CD4-positive, CD25-positive, alpha-beta regulatory T cell (primary cell): ENCODE data around the gene BSG. TPM values are rescaled to one million over a fixed set of nuclear protein-coding genes. Genes with fewer than 3 reads are reported as not detected.
"Not testable (repeated sequence)": the region's sequence is repeated elsewhere in the genome, so short reads cannot be mapped to it uniquely, and the experiment has no call there.

Source experiments
- ATAC-seq, 2 donors: fragments of 150-1000 bp; cut with Tn5 transposase; one replicate each; pipeline ENCODE4 v1.10.0; 2021; ENCODE audit warnings: low read depth in 2 of 2, moderate number of reproducible peaks in 2 of 2, moderate library complexity in 1 of 2
- DNase-seq, 3 donors: peaks; one replicate each; pipeline versions ENCODE4 v3.0.0 to v3.0.0-alpha.2; 2012 to 2022; ENCODE audit warnings: mixed read lengths in 1 of 3
- H3K27ac ChIP-seq: one replicate; pipeline ENCODE4 v1.7.0; 2013; ENCODE audit warnings: mild to moderate bottlenecking, low read length; ENCODE audit not compliant: insufficient read depth, poor library complexity, severe bottlenecking
- H3K27me3 ChIP-seq: one replicate; pipeline ENCODE4 v1.7.0; 2013; ENCODE audit warnings: low read length; ENCODE audit not compliant: control insufficient read depth, insufficient read depth
- H3K36me3 ChIP-seq: one replicate; pipeline ENCODE4 v1.7.0; 2013; ENCODE audit warnings: mild to moderate bottlenecking, low read length, moderate library complexity; ENCODE audit not compliant: control insufficient read depth, insufficient read depth
- H3K4me1 ChIP-seq: 2 replicates; pipeline ENCODE4 v1.7.0; 2013; ENCODE audit warnings: mild to moderate bottlenecking, low read length; ENCODE audit not compliant: insufficient read depth, control insufficient read depth, poor library complexity, severe bottlenecking
- H3K4me3 ChIP-seq: one replicate; pipeline ENCODE4 v1.7.0; 2013; ENCODE audit warnings: low read depth, mild to moderate bottlenecking, low read length, moderate library complexity
- H3K9me3 ChIP-seq, 2 experiments: 1 replicate in 1 of 2; 2 replicates in 1 of 2; pipeline ENCODE4 v1.7.0; 2013; ENCODE audit warnings: low read length in 2 of 2, mild to moderate bottlenecking in 1 of 2, moderate library complexity in 1 of 2; ENCODE audit not compliant: control insufficient read depth in 2 of 2
- H3K27ac Mint-ChIP-seq, 3 donors: one replicate each; pipeline ENCODE4 v1.8.0; 2020 to 2022; ENCODE audit warnings: mild to moderate bottlenecking in 3 of 3, mixed read lengths in 3 of 3, moderate library complexity in 2 of 3
- H3K27me3 Mint-ChIP-seq: one replicate; pipeline ENCODE4 v1.8.0; 2022; ENCODE audit warnings: mild to moderate bottlenecking, mixed read lengths
- H3K36me3 Mint-ChIP-seq: one replicate; pipeline ENCODE4 v1.8.0; 2020; ENCODE audit warnings: mixed read lengths
- H3K4me1 Mint-ChIP-seq, 4 donors: one replicate each; pipeline ENCODE4 v1.8.0; 2020 to 2022; ENCODE audit warnings: mixed read lengths in 4 of 4, mild to moderate bottlenecking in 1 of 4
- H3K4me3 Mint-ChIP-seq, 4 donors: one replicate each; pipeline ENCODE4 v1.8.0; 2020 to 2022; ENCODE audit warnings: mild to moderate bottlenecking in 4 of 4, mixed read lengths in 4 of 4, moderate library complexity in 3 of 4
- H3K9me3 Mint-ChIP-seq, 7 donors: one replicate each; pipeline ENCODE4 v1.8.0; 2020 to 2022; ENCODE audit warnings: mixed read lengths in 7 of 7, mild to moderate bottlenecking in 3 of 7, moderate library complexity in 2 of 7
- polyA plus RNA-seq, 4 donors: library from polyadenylated mRNA; unstranded; fragments of 300-500 nt; fragmentation: Illumina TruSeq; gene quantifications; one replicate each; pipeline ENCODE4 v1.2.3, GENCODE V29; 2021
- total RNA-seq: library from RNA; stranded (reverse); gene quantifications from one replicate; pipeline ENCODE4 v1.2.3, GENCODE V29; 2022

Gene BSG
- total and polyA plus RNA-seq, 5 donors from 2014 or later: 132 to 338 (median 297) TPM

- DNase-seq, H3K9me3 Mint-ChIP-seq, H3K36me3 Mint-ChIP-seq, H3K27ac Mint-ChIP-seq, H3K36me3 ChIP-seq, H3K27me3 ChIP-seq, H3K4me1 ChIP-seq, H3K4me3 ChIP-seq, H3K4me3 Mint-ChIP-seq, H3K27ac ChIP-seq, H3K9me3 ChIP-seq, H3K4me1 Mint-ChIP-seq, H3K27me3 Mint-ChIP-seq: not testable (repeated sequence)
- ATAC-seq: peak; percentile 31 to 42
Observed at GRCh38 chr19:603779-604178, 31.4 kb downstream of the BSG start.

GRCh38 chr19:604355-604754 lies 32.0 kb downstream of the BSG start:
- H3K27me3 Mint-ChIP-seq: no peaks in the 10 kb centered on the region

GRCh38 chr19:605061-605971 lies 32.9 kb downstream of the BSG start:
- peak in 2 of 3 donors; percentile 10 to 38 for DNase-seq

More at GRCh38 chr19:604355-604754, 32.0 kb downstream of the BSG start:
- no peaks in the 10 kb centered on the region for H3K27me3 ChIP-seq
- ATAC-seq: peak in 1 of 2 donors; percentile 41
- Mint-ChIP-seq H3K36me3 (no peaks in the 10 kb centered on the region), H3K4me1 (no peaks in the 10 kb centered on the region), H3K27ac (no peak overlapping the region), H3K4me3 (no peak overlapping the region), H3K9me3 (peaks cover 0 to 1% (median 0%) of the 10 kb centered on the region in 7 donors)
- H3K36me3 ChIP-seq: no peaks in the 10 kb centered on the region
- H3K27ac ChIP-seq: no peak overlapping the region
- no peak overlapping the region for H3K4me3 ChIP-seq
- no peaks in the 10 kb centered on the region for H3K9me3 ChIP-seq
- peaks cover 6% of the 10 kb centered on the region for H3K4me1 ChIP-seq
- peak in 2 of 3 donors; percentile 22 to 29 for DNase-seq

GRCh38 chr19:607301-608154 lies 35.1 kb downstream of the BSG start:
- Mint-ChIP-seq H3K9me3 (peaks cover 0 to under 1% (median 0%) of the 10 kb centered on the region in 7 donors), H3K27ac (peak overlapping the region in 1 of 3 donors; percentile 14), H3K4me1 (peaks cover 0 to 14% (median 8%) of the 10 kb centered on the region in 4 donors), H3K36me3 (no peaks in the 10 kb centered on the region), H3K4me3 (peak overlapping the region in 1 of 4 donors; percentile 47), H3K27me3 (peaks cover 6% of the 10 kb centered on the region)
- no peaks in the 10 kb centered on the region for H3K27me3 ChIP-seq
- H3K9me3 ChIP-seq: no peaks in the 10 kb centered on the region
- H3K27ac ChIP-seq: no peak overlapping the region
- DNase-seq (no peak), ATAC-seq (no peak)
- H3K4me3 ChIP-seq: no peak overlapping the region
- no peaks in the 10 kb centered on the region for H3K36me3 ChIP-seq
- peaks cover 32% of the 10 kb centered on the region for H3K4me1 ChIP-seq

More at GRCh38 chr19:605061-605971, 32.9 kb downstream of the BSG start:
- H3K27me3 ChIP-seq, H3K9me3 Mint-ChIP-seq, H3K36me3 Mint-ChIP-seq, H3K4me3 ChIP-seq, H3K27ac ChIP-seq, H3K27ac Mint-ChIP-seq, ATAC-seq, H3K36me3 ChIP-seq, H3K9me3 ChIP-seq, H3K27me3 Mint-ChIP-seq, H3K4me1 Mint-ChIP-seq: not testable (repeated sequence)
- H3K4me1 ChIP-seq: peaks cover 16% of the 10 kb centered on the region
- peak overlapping the region in 1 of 4 donors; percentile 76 for H3K4me3 Mint-ChIP-seq

DNA sequence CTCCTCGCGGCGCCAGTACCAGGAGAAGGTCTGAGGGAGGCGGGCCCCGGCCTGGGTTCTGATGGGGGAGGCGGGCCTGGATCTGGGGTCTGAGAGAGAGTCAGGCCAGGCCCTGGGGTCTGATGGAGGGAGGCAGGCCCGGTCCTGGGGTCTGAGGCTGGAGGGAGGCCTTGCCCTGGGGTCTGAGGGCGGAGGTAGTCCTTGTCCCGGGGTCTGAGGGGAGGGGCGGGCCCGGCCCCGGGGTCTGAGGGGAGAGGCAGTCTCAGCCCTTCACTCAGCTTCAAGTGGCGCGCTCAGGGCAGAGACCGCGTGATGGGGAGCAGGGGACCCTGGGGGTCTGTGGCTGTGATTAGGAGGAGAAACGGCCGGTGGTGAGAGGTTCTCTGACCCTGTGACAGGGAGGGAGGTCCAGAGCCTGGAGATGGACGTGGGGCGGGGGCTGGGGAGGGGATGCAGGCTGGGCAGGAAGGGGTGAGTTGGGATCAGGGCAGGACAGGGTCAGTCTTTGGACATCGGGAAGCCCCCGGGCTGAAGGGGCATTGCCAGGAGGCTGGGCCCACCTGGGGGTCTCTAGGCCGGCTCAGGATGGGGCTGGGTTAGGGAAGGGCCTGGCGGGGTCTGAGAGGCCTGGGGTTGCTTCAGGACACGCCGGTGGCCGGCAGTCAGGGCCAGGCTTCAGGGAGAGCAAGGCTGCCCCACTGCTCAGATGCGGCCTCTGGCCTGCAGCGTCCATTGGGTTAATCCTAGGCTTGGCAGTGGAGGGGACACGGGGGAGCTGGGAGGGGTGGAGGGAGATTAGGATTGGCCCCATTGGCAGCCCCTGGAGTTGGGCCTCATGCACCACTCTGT lies 36.0 kb downstream of the BSG start:
- no peak overlapping the region for H3K4me3 ChIP-seq
- H3K4me1 ChIP-seq: peaks cover 32% of the 10 kb centered on the region
- Mint-ChIP-seq H3K4me3 (peak overlapping the region in 2 of 4 donors; percentile 51 to 62), H3K9me3 (no peaks in the 10 kb centered on the region), H3K4me1 (peaks cover 0 to 18% (median 8%) of the 10 kb centered on the region in 4 donors), H3K27me3 (peaks cover 6% of the 10 kb centered on the region), H3K27ac (no peak overlapping the region), H3K36me3 (no peaks in the 10 kb centered on the region)
- ATAC-seq: no peak
- H3K36me3 ChIP-seq: no peaks in the 10 kb centered on the region
- H3K27ac ChIP-seq: no peak overlapping the region
- H3K27me3 ChIP-seq: no peaks in the 10 kb centered on the region
- no peak for DNase-seq
- H3K9me3 ChIP-seq: no peaks in the 10 kb centered on the region

- H3K4me1 ChIP-seq: peaks cover 32% of the 10 kb centered on the region
Observed at GRCh38 chr19:609004-609346, 36.6 kb downstream of the BSG start.

More at GRCh38 chr19:609004-609346, 36.6 kb downstream of the BSG start:
- Mint-ChIP-seq H3K27ac (no peak overlapping the region), H3K36me3 (no peaks in the 10 kb centered on the region), H3K4me1 (peaks cover 0 to 18% (median 8%) of the 10 kb centered on the region in 4 donors), H3K27me3 (peaks cover 6% of the 10 kb centered on the region), H3K9me3 (no peaks in the 10 kb centered on the region), H3K4me3 (no peak overlapping the region)
- no peaks in the 10 kb centered on the region for H3K27me3 ChIP-seq
- ATAC-seq (no peak), DNase-seq (no peak)
- H3K27ac ChIP-seq: no peak overlapping the region
- H3K4me3 ChIP-seq: no peak overlapping the region
- no peaks in the 10 kb centered on the region for H3K9me3 ChIP-seq
- no peaks in the 10 kb centered on the region for H3K36me3 ChIP-seq
